Hepatocyte (in vitro differentiated cells): ENCODE measurements around the gene SHROOM2. TPM values are rescaled to one million over a fixed set of nuclear protein-coding genes. Genes with fewer than 3 reads are reported as not detected.

Experiments
- DNase-seq: peaks from one replicate; pipeline ENCODE4 v3.0.0-alpha.2; 2016; ENCODE audit warnings: low spot score
- H2AFZ ChIP-seq: fragments of 200-600 bp; sonication (generic); 2 replicates; pipeline ENCODE4 v1.6.0; 2016; ENCODE audit warnings: antibody characterized with exemption, mild to moderate bottlenecking
- H3K27ac ChIP-seq: fragments of 200-600 bp; sonication (generic); 2 replicates; pipeline ENCODE4 v1.5.1; 2016; ENCODE audit warnings: mild to moderate bottlenecking
- H3K27me3 ChIP-seq: fragments of 200-600 bp; sonication (generic); 2 replicates; pipeline ENCODE4 v1.6.1; 2016
- H3K36me3 ChIP-seq: fragments of 200-600 bp; sonication (generic); replicated peaks from 2 replicates; pipeline ENCODE4 v1.5.1; 2016; ENCODE audit warnings: low read depth; ENCODE audit not compliant: insufficient read depth
- H3K4me1 ChIP-seq: fragments of 200-600 bp; sonication (generic); 2 replicates; pipeline ENCODE4 v1.5.1; 2016; ENCODE audit warnings: mild to moderate bottlenecking, moderate library complexity; ENCODE audit not compliant: insufficient read depth
- H3K4me2 ChIP-seq: fragments of 200-600 bp; sonication (generic); 2 replicates; pipeline ENCODE4 v1.6.0; 2016
- H3K4me3 ChIP-seq: fragments of 200-600 bp; sonication (generic); 2 replicates; pipeline ENCODE4 v1.5.1; 2016; ENCODE audit warnings: mild to moderate bottlenecking
- H3K79me2 ChIP-seq: fragments of 200-600 bp; sonication (generic); 2 replicates; pipeline ENCODE4 v1.6.0; 2017; ENCODE audit warnings: mild to moderate bottlenecking
- H3K9me2 ChIP-seq: fragments of 200-600 bp; sonication (generic); replicated peaks from 2 replicates; pipeline ENCODE4 v1.6.0; 2017; ENCODE audit warnings: mild to moderate bottlenecking; ENCODE audit not compliant: insufficient read depth
- H3K9me3 ChIP-seq: fragments of 200-600 bp; sonication (generic); 2 replicates; pipeline ENCODE4 v1.5.1; 2016; ENCODE audit warnings: low read depth, mild to moderate bottlenecking
- H4K20me1 ChIP-seq: fragments of 200-600 bp; sonication (generic); 2 replicates; pipeline ENCODE4 v1.6.0; 2016; ENCODE audit warnings: mild to moderate bottlenecking; ENCODE audit not compliant: insufficient read depth, poor library complexity, severe bottlenecking
- EZH2 ChIP-seq: fragments of 200-600 bp; sonication (generic); IDR thresholded peaks from 2 replicates; pipeline ENCODE4 v1.6.1; 2016; ENCODE audit warnings: antibody characterized with exemption, mild to moderate bottlenecking, borderline replicate concordance
- EZH2phosphoT487 ChIP-seq: fragments of 200-600 bp; sonication (generic); IDR thresholded peaks from one replicate; pipeline ENCODE4 v1.6.1; 2018; ENCODE audit warnings: antibody characterized with exemption, mild to moderate bottlenecking, low read depth, moderate library complexity; ENCODE audit not compliant: unreplicated experiment, severe bottlenecking
- whole genome bisulfite sequencing: methylation state at CpG from one replicate; pipeline ENCODE4 v1.1.6; 2016; ENCODE audit warnings: low lambda C conversion rate; ENCODE audit errors: missing lambda C conversion rate; 5-methylcytosine and 5-hydroxymethylcytosine counted together
- polyA plus RNA-seq: library from polyadenylated mRNA; unstranded; fragments of >200 nt; fragmentation: Nextera tagmentation; extraction: Ambion mirVana; gene quantifications from 2 replicates; pipeline ENCODE4 v1.2.1, GENCODE V29; 2016
- total RNA-seq: library from RNA; depleted of rRNA; stranded (reverse); fragments of >200 nt; gene quantifications from 2 replicates; pipeline ENCODE4 v1.2.3, GENCODE V29; 2014
- TF ChIP-seq, protein P1 (sequence below): fragments of 200-600 bp; sonication (generic); IDR thresholded peaks from 2 replicates; pipeline ENCODE4 v1.5.1; 2016; ENCODE audit warnings: antibody characterized with exemption, mild to moderate bottlenecking; ENCODE audit not compliant: poor library complexity

The SHROOM2 gene
- total and polyA plus RNA-seq, 2 experiments from 2014 or later, result 6.9 to 8.5 TPM

DNA sequence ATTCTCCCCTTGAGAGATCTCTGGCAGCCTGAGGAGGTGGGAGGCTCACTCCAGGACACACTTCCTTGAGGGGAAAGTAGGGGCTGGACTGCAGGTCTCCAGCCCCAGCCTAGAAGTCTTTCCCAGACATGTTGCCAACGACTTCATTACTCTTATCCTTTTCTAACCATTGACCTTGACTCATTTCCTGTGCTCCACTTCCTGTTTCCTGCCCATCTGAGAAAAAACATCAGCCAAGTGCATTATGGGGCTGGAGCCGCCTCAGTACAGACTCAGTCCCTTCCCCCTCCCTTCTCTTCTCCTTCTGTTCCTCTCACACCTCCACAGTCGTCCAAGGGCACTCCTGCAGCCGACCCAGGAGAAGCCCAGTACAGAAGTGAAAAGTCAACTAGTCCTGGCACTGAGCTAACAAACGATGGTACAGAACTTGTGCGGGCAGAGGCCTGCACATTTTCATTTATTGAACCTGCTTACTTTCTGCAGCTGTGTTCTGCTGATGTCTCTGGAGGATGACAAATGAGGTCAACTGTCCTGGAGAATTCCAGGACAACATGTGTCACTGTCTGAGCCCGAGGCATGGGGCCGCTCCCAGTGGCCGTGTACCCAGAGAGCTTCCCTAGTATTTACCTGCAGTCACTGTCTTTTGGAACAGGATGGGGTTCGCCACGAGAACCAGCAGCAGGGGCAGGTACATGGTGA, 40.7 kb upstream of the SHROOM2 start:
- H3K4me3 ChIP-seq, result no peak overlapping the region
- H4K20me1 ChIP-seq, result no peaks in the 10 kb centered on the region
- H3K36me3 ChIP-seq, result no peaks in the 10 kb centered on the region
- H3K4me2 ChIP-seq, result no peak overlapping the region
- no peak for DNase-seq
- peak overlapping the region; percentile 31 for H3K27ac ChIP-seq
- H3K9me2 ChIP-seq, result no peaks in the 10 kb centered on the region
- H3K79me2 ChIP-seq, result no peaks in the 10 kb centered on the region
- no peaks in the 10 kb centered on the region for H3K27me3 ChIP-seq
- H3K4me1 ChIP-seq, result no peaks in the 10 kb centered on the region
- no peaks in the 10 kb centered on the region for H3K9me3 ChIP-seq
- no peak overlapping the region for H2AFZ ChIP-seq
- WGBS, result 71% methylated on average over 11 of the region's 11 CpGs
- TF ChIP-seq EZH2 (no peak), EZH2phosphoT487 (no peak)
- TF ChIP-seq, protein P1, sequence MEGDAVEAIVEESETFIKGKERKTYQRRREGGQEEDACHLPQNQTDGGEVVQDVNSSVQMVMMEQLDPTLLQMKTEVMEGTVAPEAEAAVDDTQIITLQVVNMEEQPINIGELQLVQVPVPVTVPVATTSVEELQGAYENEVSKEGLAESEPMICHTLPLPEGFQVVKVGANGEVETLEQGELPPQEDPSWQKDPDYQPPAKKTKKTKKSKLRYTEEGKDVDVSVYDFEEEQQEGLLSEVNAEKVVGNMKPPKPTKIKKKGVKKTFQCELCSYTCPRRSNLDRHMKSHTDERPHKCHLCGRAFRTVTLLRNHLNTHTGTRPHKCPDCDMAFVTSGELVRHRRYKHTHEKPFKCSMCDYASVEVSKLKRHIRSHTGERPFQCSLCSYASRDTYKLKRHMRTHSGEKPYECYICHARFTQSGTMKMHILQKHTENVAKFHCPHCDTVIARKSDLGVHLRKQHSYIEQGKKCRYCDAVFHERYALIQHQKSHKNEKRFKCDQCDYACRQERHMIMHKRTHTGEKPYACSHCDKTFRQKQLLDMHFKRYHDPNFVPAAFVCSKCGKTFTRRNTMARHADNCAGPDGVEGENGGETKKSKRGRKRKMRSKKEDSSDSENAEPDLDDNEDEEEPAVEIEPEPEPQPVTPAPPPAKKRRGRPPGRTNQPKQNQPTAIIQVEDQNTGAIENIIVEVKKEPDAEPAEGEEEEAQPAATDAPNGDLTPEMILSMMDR, result no peak

DNA sequence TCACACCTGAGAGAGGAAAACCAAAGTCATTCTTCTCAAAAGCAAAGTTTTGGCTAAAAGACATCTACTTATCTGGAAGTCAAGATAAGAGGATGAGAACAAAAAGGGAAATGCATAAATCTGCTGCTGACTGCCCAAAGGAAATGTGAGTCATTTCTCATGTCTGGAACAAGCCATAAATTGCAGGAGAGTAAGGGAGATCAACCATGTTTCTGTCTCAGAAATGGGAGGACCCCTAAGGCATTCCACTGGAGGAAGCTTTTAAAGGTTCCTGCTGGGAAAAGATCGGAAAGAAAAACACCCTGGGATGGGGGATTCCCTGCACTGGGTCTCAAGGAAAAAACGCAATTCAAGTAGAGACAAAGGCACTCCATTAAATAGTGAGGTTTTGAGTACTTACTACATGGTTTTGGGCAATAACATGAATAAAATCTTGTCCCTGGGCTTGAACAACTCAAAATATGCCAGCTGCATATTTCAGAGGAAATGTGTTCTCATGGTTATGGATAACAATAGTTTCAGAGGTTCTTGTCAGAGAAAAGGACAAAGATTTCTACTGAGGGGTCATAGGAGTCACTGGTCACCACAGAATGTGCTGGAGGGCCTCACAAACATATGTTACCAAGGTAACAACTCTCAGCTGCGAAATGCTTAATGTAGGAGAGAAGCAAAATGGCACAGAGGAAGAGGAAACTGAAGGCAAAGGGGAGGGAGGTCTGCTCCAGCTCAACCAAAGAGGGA, 39.9 kb upstream of the SHROOM2 start:
- H3K27ac ChIP-seq, result peak overlapping the region; percentile 66
- H3K27me3 ChIP-seq, result no peaks in the 10 kb centered on the region
- H3K79me2 ChIP-seq, result no peaks in the 10 kb centered on the region
- H4K20me1 ChIP-seq, result no peaks in the 10 kb centered on the region
- no peak overlapping the region for H3K4me3 ChIP-seq
- H3K4me1 ChIP-seq, result no peaks in the 10 kb centered on the region
- H3K36me3 ChIP-seq, result no peaks in the 10 kb centered on the region
- H3K4me2 ChIP-seq, result no peak overlapping the region
- DNase-seq, result no peak
- no peaks in the 10 kb centered on the region for H3K9me2 ChIP-seq
- whole genome bisulfite sequencing, result 36% methylated on average over 3 of the region's 3 CpGs
- no peak overlapping the region for H2AFZ ChIP-seq
- TF ChIP-seq, protein P1, result no peak
- TF ChIP-seq EZH2, result no peak
- no peak for TF ChIP-seq EZH2phosphoT487
- no peaks in the 10 kb centered on the region for H3K9me3 ChIP-seq

DNA sequence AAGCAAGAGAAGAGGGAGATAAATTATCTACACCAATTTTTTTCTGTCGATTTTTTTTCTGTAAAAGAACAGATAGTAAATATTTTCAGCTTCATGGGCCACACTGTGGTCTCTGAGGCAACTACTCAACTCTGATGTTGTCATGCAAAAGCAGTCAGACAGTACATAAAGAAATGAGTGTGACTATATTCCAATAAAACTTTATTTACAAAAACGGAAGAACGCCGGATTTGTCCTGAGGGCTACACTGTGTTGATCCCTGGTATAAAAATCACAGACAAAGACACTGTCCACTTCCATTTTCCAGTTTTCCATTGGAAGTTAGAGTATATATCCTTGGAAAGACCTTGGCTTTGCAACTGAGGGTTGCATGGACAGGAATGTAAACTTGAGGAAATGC, 38.6 kb upstream of the SHROOM2 start:
- H3K27ac ChIP-seq, result no peak overlapping the region
- no peaks in the 10 kb centered on the region for H3K36me3 ChIP-seq
- 81% methylated on average over 4 of the region's 4 CpGs for WGBS
- no peaks in the 10 kb centered on the region for H4K20me1 ChIP-seq
- H3K9me2 ChIP-seq, result no peaks in the 10 kb centered on the region
- H3K4me1 ChIP-seq, result no peaks in the 10 kb centered on the region
- no peaks in the 10 kb centered on the region for H3K9me3 ChIP-seq
- no peaks in the 10 kb centered on the region for H3K79me2 ChIP-seq
- H3K4me2 ChIP-seq, result no peak overlapping the region
- TF ChIP-seq EZH2, result no peak
- TF ChIP-seq, protein P1, result no peak
- no peak for TF ChIP-seq EZH2phosphoT487
- DNase-seq, result no peak
- no peak overlapping the region for H3K4me3 ChIP-seq
- H2AFZ ChIP-seq, result no peak overlapping the region
- H3K27me3 ChIP-seq, result no peaks in the 10 kb centered on the region
